GM19035 (cell line): ENCODE results near the gene TRDMT1.
A peak's percentile ranks its signal among the peaks of the same experiment; 100 is the strongest.

Experiments
- ATAC-seq: cut with Tn5 transposase; IDR thresholded peaks from one replicate; pipeline ENCODE4 v1.9.1; 2021; ENCODE audit not compliant: unreplicated experiment

The TRDMT1 gene

GRCh38 chr10:17210361-17210760 lies 8.9 kb upstream of the TRDMT1 start:
- no peak for ATAC-seq

- no peak for ATAC-seq
Measured at GRCh38 chr10:17209881-17210280, 8.4 kb upstream of the TRDMT1 start.

GRCh38 chr10:17209302-17209701 lies 7.8 kb upstream of the TRDMT1 start:
- no peak for ATAC-seq

GRCh38 chr10:17208476-17208875 lies 7.0 kb upstream of the TRDMT1 start:
- no peak for ATAC-seq

GRCh38 chr10:17206210-17206709 lies 4.8 kb upstream of the TRDMT1 start:
- peak; percentile 38 for ATAC-seq

- no peak for ATAC-seq
Measured at GRCh38 chr10:17203416-17203815, 1.9 kb upstream of the TRDMT1 start.

- ATAC-seq = no peak
Measured at GRCh38 chr10:17202999-17203398, 1.5 kb upstream of the TRDMT1 start.

GRCh38 chr10:17202506-17202905 lies 1.0 kb upstream of the TRDMT1 start:
- no peak for ATAC-seq

- no peak for ATAC-seq
Measured at GRCh38 chr10:17201794-17202116, 283 bp upstream of the TRDMT1 start.

GRCh38 chr10:17200001-17200911 lies 1.2 kb downstream of the TRDMT1 start:
- ATAC-seq = no peak

- ATAC-seq = no peak
Measured at GRCh38 chr10:17199351-17199804, 2.1 kb downstream of the TRDMT1 start.

GRCh38 chr10:17196573-17196972 lies 4.9 kb downstream of the TRDMT1 start:
- no peak for ATAC-seq

GRCh38 chr10:17196045-17196444 lies 5.4 kb downstream of the TRDMT1 start:
- ATAC-seq = no peak

- ATAC-seq = no peak
Measured at GRCh38 chr10:17195083-17195482, 6.4 kb downstream of the TRDMT1 start.

GRCh38 chr10:17190602-17191001 lies 10.9 kb downstream of the TRDMT1 start:
- no peak for ATAC-seq

- no peak for ATAC-seq
Measured at GRCh38 chr10:17188644-17189172, 12.8 kb downstream of the TRDMT1 start.

- ATAC-seq = no peak
Measured at GRCh38 chr10:17185873-17186272, 15.6 kb downstream of the TRDMT1 start.

- ATAC-seq = no peak
Measured at GRCh38 chr10:17183110-17183509, 18.4 kb downstream of the TRDMT1 start.

- no peak for ATAC-seq
Measured at GRCh38 chr10:17181751-17182150, 19.7 kb downstream of the TRDMT1 start.

- ATAC-seq = no peak
Measured at GRCh38 chr10:17181110-17181509, 20.4 kb downstream of the TRDMT1 start.

- ATAC-seq = no peak
Measured at GRCh38 chr10:17179002-17179401, 22.5 kb downstream of the TRDMT1 start.

- no peak for ATAC-seq
Measured at GRCh38 chr10:17178006-17178405, 23.5 kb downstream of the TRDMT1 start.
